K562 (cell line): ENCODE results near the gene ECM2. TPM values are rescaled to one million over a fixed set of nuclear protein-coding genes. Genes with fewer than 3 reads are reported as not detected.

ENCODE experiments used
- CUX1 ChIP-seq: fragments of 200-800 bp; sonication (Bioruptor generic); IDR thresholded peaks from 2 replicates; pipeline ENCODE4 v1.6.1; 2016; ENCODE audit warnings: missing genetic modification characterization, missing compliant biosample characterization
- ZNF146 ChIP-seq: IDR thresholded peaks from one replicate; pipeline ENCODE4 v1.6.1; 2018; ENCODE audit warnings: missing compliant biosample characterization; ENCODE audit not compliant: unreplicated experiment
- polyA plus RNA-seq, 8 experiments: library from polyadenylated mRNA; depleted of rRNA in 4 of 8; stranded (reverse) in 5 of 8; unstranded in 3 of 8; fragments of >200 nt; fragmentation: Nextera tagmentation in 2 of 8; fragmentation: Illumina TruSeq in 1 of 8; extraction: Ambion mirVana in 2 of 8; extraction: Trizol in 1 of 8; gene quantifications; 2 replicates each; pipeline versions ENCODE4 v1.2.1 to v1.2.3, GENCODE V29; 2011 to 2014; ENCODE audit warnings: inconsistent platforms in 1 of 8, missing spikeins in 1 of 8
- total RNA-seq, 7 experiments: library from RNA; depleted of rRNA in 6 of 7; stranded (reverse); fragments of >200 nt in 6 of 7; fragmentation: Illumina TruSeq in 2 of 7; extraction: Trizol in 2 of 7; gene quantifications; 2 replicates each; pipeline versions ENCODE4 v1.2.1 to v1.2.3, GENCODE V29; 2011 to 2021; ENCODE audit warnings: low replicate concordance in 1 of 7
- TF ChIP-seq, protein P1 (sequence below): fragments of 450-650 bp; IDR thresholded peaks from 2 replicates; pipeline ENCODE4 v1.6.1; 2018; ENCODE audit not compliant: partially characterized antibody

ECM2 gene
- total and polyA plus RNA-seq, 9 of the 15 experiments (the other 6 are each of a cell fraction or from before 2014, with no cell fraction given): 0.03 to 0.07 TPM; not detected in 7

DNA sequence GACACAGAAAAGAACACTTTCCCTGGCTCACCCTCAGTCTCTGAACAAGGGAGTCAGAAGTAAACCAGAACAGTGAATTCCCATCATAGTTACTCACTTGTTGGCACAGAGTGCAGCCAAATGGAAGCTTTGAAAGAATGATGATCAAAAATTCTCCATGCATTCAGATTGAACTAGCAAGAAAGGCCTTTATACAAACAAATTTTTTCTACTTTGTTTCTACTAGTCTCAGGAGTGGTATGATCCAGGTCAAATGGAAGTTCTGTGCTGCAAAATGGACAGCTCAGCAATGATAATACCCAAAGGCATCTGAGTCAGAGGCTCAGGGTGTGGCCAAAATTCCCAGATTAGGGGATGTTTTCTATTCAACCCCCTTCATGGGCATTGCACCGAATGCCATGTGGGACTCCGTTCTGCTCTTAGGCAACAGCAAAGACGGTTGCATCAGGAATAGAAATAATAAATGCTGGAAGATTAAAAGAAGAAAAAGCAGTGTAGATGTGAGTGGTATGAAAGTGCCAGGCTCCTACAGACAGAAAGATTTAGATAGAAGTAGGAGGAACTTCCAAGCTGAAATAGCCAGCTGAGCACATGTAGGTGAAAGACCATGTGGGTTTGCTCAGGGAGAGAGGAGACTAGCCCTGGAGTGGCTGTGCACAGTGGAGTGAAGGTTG lies 29.5 kb downstream of the ECM2 start (continued):
- TF ChIP-seq CUX1 (CRISPR knock-in tag) (no peak), ZNF146 (CRISPR knock-in tag) (no peak)
- TF ChIP-seq, protein P1, sequence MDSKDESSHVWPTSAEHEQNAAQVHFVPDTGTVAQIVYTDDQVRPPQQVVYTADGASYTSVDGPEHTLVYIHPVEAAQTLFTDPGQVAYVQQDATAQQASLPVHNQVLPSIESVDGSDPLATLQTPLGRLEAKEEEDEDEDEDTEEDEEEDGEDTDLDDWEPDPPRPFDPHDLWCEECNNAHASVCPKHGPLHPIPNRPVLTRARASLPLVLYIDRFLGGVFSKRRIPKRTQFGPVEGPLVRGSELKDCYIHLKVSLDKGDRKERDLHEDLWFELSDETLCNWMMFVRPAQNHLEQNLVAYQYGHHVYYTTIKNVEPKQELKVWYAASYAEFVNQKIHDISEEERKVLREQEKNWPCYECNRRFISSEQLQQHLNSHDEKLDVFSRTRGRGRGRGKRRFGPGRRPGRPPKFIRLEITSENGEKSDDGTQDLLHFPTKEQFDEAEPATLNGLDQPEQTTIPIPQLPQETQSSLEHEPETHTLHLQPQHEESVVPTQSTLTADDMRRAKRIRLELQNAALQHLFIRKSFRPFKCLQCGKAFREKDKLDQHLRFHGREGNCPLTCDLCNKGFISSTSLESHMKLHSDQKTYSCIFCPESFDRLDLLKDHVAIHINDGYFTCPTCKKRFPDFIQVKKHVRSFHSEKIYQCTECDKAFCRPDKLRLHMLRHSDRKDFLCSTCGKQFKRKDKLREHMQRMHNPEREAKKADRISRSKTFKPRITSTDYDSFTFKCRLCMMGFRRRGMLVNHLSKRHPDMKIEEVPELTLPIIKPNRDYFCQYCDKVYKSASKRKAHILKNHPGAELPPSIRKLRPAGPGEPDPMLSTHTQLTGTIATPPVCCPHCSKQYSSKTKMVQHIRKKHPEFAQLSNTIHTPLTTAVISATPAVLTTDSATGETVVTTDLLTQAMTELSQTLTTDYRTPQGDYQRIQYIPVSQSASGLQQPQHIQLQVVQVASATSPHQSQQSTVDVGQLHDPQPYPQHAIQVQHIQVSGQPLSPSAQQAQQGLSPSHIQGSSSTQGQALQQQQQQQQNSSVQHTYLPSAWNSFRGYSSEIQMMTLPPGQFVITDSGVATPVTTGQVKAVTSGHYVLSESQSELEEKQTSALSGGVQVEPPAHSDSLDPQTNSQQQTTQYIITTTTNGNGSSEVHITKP: peak; percentile 74
- TF ChIP-seq, all 486 proteins: peak for 2
